Gastrocnemius medialis (tissue), 4 donors: ENCODE measurements around the gene SLC5A12.

Experiments used
- POLR2A ChIP-seq, 2 donors: fragments of 450-650 bp; IDR thresholded peaks; one replicate each; pipeline ENCODE4 v1.6.1; 2017; ENCODE audit warnings: antibody characterized with exemption in 2 of 2, mild to moderate bottlenecking in 2 of 2, moderate library complexity in 2 of 2
- TF ChIP-seq, protein P1 (sequence below), 5 experiments: fragments of 450-650 bp in 3 of 5; fragments of 200-600 bp in 2 of 5; sonication (generic) in 2 of 5; IDR thresholded peaks in 4 of 5; conservative IDR thresholded peaks in 1 of 5; 1 replicate in 4 of 5; 2 replicates in 1 of 5; pipeline ENCODE4 v1.5.1; 2016 to 2019; ENCODE audit warnings: antibody characterized with exemption in 5 of 5, mild to moderate bottlenecking in 3 of 5, moderate library complexity in 3 of 5

DNA sequence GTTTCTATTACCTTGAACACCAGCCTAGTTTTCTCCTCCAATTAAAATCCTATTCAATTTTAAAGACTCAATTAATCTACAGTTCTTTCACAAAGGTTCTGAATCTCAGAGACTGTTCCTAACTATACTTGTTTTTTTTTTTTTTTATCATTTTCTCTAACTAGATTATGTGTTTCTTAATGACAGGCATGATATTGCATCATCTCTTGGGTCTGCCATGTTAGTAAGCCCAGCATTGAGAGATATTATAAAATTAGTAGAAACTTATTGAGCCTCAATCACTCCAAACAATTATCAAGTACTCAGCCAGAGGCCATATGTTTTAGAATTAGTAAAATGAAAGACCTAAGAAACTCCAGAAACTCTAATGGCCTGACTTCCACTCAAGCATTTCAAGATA is 28.1 kb upstream of the SLC5A12 start:
- TF ChIP-seq, protein P1, sequence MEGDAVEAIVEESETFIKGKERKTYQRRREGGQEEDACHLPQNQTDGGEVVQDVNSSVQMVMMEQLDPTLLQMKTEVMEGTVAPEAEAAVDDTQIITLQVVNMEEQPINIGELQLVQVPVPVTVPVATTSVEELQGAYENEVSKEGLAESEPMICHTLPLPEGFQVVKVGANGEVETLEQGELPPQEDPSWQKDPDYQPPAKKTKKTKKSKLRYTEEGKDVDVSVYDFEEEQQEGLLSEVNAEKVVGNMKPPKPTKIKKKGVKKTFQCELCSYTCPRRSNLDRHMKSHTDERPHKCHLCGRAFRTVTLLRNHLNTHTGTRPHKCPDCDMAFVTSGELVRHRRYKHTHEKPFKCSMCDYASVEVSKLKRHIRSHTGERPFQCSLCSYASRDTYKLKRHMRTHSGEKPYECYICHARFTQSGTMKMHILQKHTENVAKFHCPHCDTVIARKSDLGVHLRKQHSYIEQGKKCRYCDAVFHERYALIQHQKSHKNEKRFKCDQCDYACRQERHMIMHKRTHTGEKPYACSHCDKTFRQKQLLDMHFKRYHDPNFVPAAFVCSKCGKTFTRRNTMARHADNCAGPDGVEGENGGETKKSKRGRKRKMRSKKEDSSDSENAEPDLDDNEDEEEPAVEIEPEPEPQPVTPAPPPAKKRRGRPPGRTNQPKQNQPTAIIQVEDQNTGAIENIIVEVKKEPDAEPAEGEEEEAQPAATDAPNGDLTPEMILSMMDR (IDR thresholded peaks at IDR 0.05 in 4 of 5, conservative IDR thresholded peaks at IDR 0.05 in 1 of 5), result no peak
- TF ChIP-seq POLR2A (IDR thresholded peaks at IDR 0.05), result no peak
